Gastrocnemius medialis (tissue), 4 donors: Measurements from ENCODE around the gene ARPC3. TPM values are rescaled to one million over a fixed set of nuclear protein-coding genes. Genes with fewer than 3 reads are reported as not detected.
"Not testable (repeated sequence)": the region's sequence is repeated elsewhere in the genome, so short reads cannot be mapped to it uniquely, and the experiment has no call there.

Experiments used
- ATAC-seq, 2 donors: fragments of 150-250 bp; one replicate each; pipeline ENCODE4 v1.9.1; 2016
- DNase-seq, 2 donors: peaks; one replicate each; pipeline ENCODE4 v3.0.0-alpha.2; 2019
- H3K27ac ChIP-seq, 4 donors: fragments of 200-600 bp; sonication (generic); 1 replicate in 1 of 4; 2 replicates in 3 of 4; pipeline ENCODE4 v1.5.1; 2016 to 2018; ENCODE audit warnings: mild to moderate bottlenecking in 2 of 4, moderate library complexity in 1 of 4
- H3K27me3 ChIP-seq, 3 donors: fragments of 200-600 bp; sonication (generic) in 2 of 3; 1 replicate in 1 of 3; 2 replicates in 2 of 3; pipeline versions ENCODE4 v1.5.1 to v1.6.0; 2016 to 2019; ENCODE audit warnings: mild to moderate bottlenecking in 1 of 3, moderate library complexity in 1 of 3
- H3K36me3 ChIP-seq, 2 donors: fragments of 200-600 bp; sonication (generic) in 1 of 2; one replicate each; pipeline ENCODE4 v1.5.1; 2017 to 2018
- H3K4me1 ChIP-seq, 2 donors: fragments of 200-600 bp; sonication (generic) in 1 of 2; one replicate each; pipeline ENCODE4 v1.5.1; 2016 to 2017; ENCODE audit warnings: mild to moderate bottlenecking in 2 of 2
- H3K4me3 ChIP-seq, 4 donors: fragments of 200-600 bp; sonication (generic) in 3 of 4; 1 replicate in 1 of 4; 2 replicates in 3 of 4; pipeline ENCODE4 v1.5.1; 2016 to 2019; ENCODE audit warnings: mild to moderate bottlenecking in 2 of 4
- H3K9me3 ChIP-seq, 3 donors: fragments of 200-600 bp; sonication (generic) in 2 of 3; 1 replicate in 1 of 3; 2 replicates in 2 of 3; pipeline ENCODE4 v1.5.1; 2016 to 2019
- POLR2A ChIP-seq, 2 donors: fragments of 450-650 bp; IDR thresholded peaks; one replicate each; pipeline ENCODE4 v1.6.1; 2017; ENCODE audit warnings: antibody characterized with exemption in 2 of 2, mild to moderate bottlenecking in 2 of 2, moderate library complexity in 2 of 2
- in situ Hi-C, 4 donors: fragments of 200-750 bp; cut with MboI; loops; one replicate each; pipeline versions ENCODE4 v1.15.0 to v1.8.0; 2017; ENCODE audit warnings: low sequenced_read_pairs in 4 of 4
- intact Hi-C: fragments of 100-400 bp; cut with DNase I; formaldehyde crosslinking; loops from one replicate; pipeline ENCODE4 v1.15.1; 2023; ENCODE audit warnings: low total_unique reads
- total RNA-seq, 4 donors: library from RNA; depleted of rRNA; stranded (reverse); fragments of >200 nt; gene quantifications; one replicate each; pipeline versions ENCODE4 v1.1.0 to v1.2.3, GENCODE V29; 2016
- TF ChIP-seq, protein P1 (sequence below), 5 experiments: fragments of 450-650 bp in 3 of 5; fragments of 200-600 bp in 2 of 5; sonication (generic) in 2 of 5; IDR thresholded peaks in 4 of 5; conservative IDR thresholded peaks in 1 of 5; 1 replicate in 4 of 5; 2 replicates in 1 of 5; pipeline ENCODE4 v1.5.1; 2016 to 2019; ENCODE audit warnings: antibody characterized with exemption in 5 of 5, mild to moderate bottlenecking in 3 of 5, moderate library complexity in 3 of 5

The ARPC3 gene
- total RNA-seq, 4 donors from 2014 or later: 170 to 327 (median 213) TPM

DNA sequence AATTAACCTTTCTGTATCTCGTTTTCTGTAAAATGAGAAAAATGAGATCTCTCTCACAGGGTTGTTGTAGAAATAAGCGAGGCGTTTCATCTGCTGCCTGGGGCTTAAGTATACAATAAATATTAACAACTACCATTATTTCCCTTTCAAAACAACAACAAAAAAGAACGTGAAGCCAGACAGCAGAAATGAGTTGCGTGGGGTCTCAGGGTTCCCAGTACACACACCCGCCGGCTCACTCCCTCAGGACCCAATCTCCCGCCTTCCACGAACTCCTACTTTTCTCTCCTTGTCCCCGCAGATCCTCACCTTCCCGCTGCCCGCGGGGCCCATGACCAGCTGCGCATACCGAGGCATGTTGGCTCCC lies 17.7 kb upstream of the ARPC3 start:
- intact Hi-C loops: loop anchor here (1.0 to 5.0 kb wide), 4 partner anchors 18 to 419 kb away; partner anchors contain the start of genes ARPC3, RAD9B, TCTN1 and VPS29

DNA sequence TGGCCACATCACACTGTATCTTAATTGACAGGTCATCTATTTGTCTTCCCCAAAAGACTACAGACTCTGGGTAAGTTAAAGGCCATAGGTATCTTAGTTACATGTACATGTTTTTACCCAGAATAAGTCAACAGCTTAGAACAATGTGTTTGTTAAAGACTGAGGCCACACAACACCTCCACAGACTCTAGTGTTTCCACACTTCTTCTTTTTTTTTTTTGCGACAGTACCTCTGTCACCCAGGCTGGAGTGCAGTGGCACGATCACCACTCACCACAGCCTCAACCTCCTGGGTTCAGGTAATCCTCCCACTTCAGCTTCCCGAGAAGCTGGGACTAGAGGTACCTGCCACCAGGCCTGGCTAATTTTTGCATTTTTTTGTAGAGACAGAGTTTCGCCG lies 16.7 kb upstream of the ARPC3 start:
- ATAC-seq (no peak), DNase-seq (no peak)
- no peak for TF ChIP-seq POLR2A (IDR thresholded peaks at IDR 0.05)
- TF ChIP-seq, protein P1, sequence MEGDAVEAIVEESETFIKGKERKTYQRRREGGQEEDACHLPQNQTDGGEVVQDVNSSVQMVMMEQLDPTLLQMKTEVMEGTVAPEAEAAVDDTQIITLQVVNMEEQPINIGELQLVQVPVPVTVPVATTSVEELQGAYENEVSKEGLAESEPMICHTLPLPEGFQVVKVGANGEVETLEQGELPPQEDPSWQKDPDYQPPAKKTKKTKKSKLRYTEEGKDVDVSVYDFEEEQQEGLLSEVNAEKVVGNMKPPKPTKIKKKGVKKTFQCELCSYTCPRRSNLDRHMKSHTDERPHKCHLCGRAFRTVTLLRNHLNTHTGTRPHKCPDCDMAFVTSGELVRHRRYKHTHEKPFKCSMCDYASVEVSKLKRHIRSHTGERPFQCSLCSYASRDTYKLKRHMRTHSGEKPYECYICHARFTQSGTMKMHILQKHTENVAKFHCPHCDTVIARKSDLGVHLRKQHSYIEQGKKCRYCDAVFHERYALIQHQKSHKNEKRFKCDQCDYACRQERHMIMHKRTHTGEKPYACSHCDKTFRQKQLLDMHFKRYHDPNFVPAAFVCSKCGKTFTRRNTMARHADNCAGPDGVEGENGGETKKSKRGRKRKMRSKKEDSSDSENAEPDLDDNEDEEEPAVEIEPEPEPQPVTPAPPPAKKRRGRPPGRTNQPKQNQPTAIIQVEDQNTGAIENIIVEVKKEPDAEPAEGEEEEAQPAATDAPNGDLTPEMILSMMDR (IDR thresholded peaks at IDR 0.05 in 4 of 5, conservative IDR thresholded peaks at IDR 0.05 in 1 of 5): no peak
- Histone ChIP-seq H3K27ac (peak overlapping the region; percentile 86 to 90 (median 88)), H3K4me1 (peaks cover 15 to 25% of the 10 kb centered on the region in 2 donors), H3K4me3 (peak overlapping the region in 3 of 4 donors; percentile 68 to 89 (median 78)), H3K27me3 (no peaks in the 10 kb centered on the region), H3K36me3 (peaks cover 0 to 30% of the 10 kb centered on the region in 2 donors), H3K9me3 (no peaks in the 10 kb centered on the region)
- intact Hi-C loops (loop anchor here (5.0 kb wide), 1 partner anchor 421 kb away; no protein-coding TSS in a partner anchor), in situ Hi-C loops (loop anchor here in 2 of 4 donors (5.0 to 25.0 kb wide), 2 partner anchors 36 to 371 kb away; partner anchors contain the start of genes CCDC63 (in 1 of the 2), RAD9B (in 1 of the 2) and VPS29 (in 1 of the 2))

More for the DNA sequence above, 17.7 kb upstream of the ARPC3 start:
- peaks cover 0 to 22% of the 10 kb centered on the region in 2 donors for H3K36me3 ChIP-seq
- peak overlapping the region; percentile 86 to 90 (median 88) for H3K27ac ChIP-seq
- peak overlapping the region; percentile 63 to 89 (median 73) for H3K4me3 ChIP-seq
- ATAC-seq (no peak), DNase-seq (no peak)
- H3K4me1 ChIP-seq: peaks cover 15 to 25% of the 10 kb centered on the region in 2 donors
- no peaks in the 10 kb centered on the region for H3K27me3 ChIP-seq
- TF ChIP-seq, protein P1 (IDR thresholded peaks at IDR 0.05 in 4 of 5, conservative IDR thresholded peaks at IDR 0.05 in 1 of 5): no peak
- TF ChIP-seq POLR2A (IDR thresholded peaks at IDR 0.05): peak in 1 of 2 donors; percentile 89
- in situ Hi-C loops: loop anchor here in 2 of 4 donors (5.0 to 25.0 kb wide), 2 partner anchors 34 to 369 kb away; partner anchors contain the start of genes CCDC63 (in 1 of the 2), RAD9B (in 1 of the 2) and VPS29 (in 1 of the 2)
- H3K9me3 ChIP-seq: no peaks in the 10 kb centered on the region

DNA sequence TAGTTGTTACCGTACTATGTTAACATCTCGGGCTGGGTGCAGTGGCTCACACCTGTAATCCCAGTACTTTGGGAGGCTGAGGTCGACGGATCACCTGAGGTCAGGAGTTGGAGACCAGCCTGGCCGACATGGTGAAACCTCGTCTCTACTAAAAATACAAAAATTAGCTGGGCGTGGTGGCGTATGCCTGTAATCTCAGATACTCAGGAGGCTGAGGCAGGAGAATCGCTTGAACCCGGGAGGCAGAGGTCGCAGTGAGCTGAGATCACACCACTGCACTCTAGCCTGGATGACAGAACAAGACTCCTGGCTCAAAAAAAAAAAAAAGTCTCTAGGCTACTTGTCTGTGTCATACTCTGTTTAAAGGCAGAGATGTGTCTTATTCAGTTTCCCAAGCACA lies 15.6 kb upstream of the ARPC3 start:
- not testable (repeated sequence) for H3K4me3 ChIP-seq, H3K9me3 ChIP-seq, H3K27me3 ChIP-seq, ATAC-seq, H3K27ac ChIP-seq, DNase-seq
- Histone ChIP-seq H3K36me3 (peaks cover 0 to 35% of the 10 kb centered on the region in 2 donors), H3K4me1 (peaks cover 15 to 25% of the 10 kb centered on the region in 2 donors)
- in situ Hi-C loops: loop anchor here in 2 of 4 donors (5.0 to 25.0 kb wide), 2 partner anchors 37 to 372 kb away; partner anchors contain the start of genes CCDC63 (in 1 of the 2), RAD9B (in 1 of the 2) and VPS29 (in 1 of the 2)
- intact Hi-C loops: loop anchor here (5.0 kb wide), 1 partner anchor 422 kb away; no protein-coding TSS in a partner anchor

DNA sequence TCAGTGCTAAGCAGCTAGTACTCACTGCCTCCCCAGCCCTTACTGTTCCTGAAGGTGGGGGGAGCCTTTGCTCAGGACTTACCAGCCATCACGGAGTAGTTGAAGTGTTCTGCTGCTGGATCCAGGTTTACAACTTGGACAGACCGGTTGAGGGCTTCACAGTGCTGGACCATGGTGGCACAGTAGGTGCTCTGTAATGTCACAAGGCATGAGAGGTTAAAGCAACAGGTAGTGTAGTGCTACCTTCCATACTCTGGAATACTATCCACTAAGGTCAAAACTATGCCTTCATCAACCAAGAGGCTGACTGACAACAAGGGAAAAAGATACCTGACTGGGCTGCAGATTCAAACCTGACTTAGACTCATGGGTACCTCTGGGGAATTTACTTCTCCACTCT lies 14.9 kb upstream of the ARPC3 start:
- intact Hi-C loops: loop anchor here (5.0 kb wide), 1 partner anchor 422 kb away; no protein-coding TSS in a partner anchor
- Histone ChIP-seq H3K27ac (no peak overlapping the region), H3K36me3 (peaks cover 0 to 35% of the 10 kb centered on the region in 2 donors), H3K4me3 (no peak overlapping the region), H3K27me3 (no peaks in the 10 kb centered on the region), H3K9me3 (no peaks in the 10 kb centered on the region), H3K4me1 (peaks cover 15 to 25% of the 10 kb centered on the region in 2 donors)
- in situ Hi-C loops: loop anchor here in 2 of 4 donors (5.0 to 25.0 kb wide), 2 partner anchors 37 to 372 kb away; partner anchors contain the start of genes CCDC63 (in 1 of the 2), RAD9B (in 1 of the 2) and VPS29 (in 1 of the 2)
- ATAC-seq (no peak), DNase-seq (no peak)
- no peak for TF ChIP-seq POLR2A (IDR thresholded peaks at IDR 0.05)
- TF ChIP-seq, protein P1 (IDR thresholded peaks at IDR 0.05 in 4 of 5, conservative IDR thresholded peaks at IDR 0.05 in 1 of 5): no peak

DNA sequence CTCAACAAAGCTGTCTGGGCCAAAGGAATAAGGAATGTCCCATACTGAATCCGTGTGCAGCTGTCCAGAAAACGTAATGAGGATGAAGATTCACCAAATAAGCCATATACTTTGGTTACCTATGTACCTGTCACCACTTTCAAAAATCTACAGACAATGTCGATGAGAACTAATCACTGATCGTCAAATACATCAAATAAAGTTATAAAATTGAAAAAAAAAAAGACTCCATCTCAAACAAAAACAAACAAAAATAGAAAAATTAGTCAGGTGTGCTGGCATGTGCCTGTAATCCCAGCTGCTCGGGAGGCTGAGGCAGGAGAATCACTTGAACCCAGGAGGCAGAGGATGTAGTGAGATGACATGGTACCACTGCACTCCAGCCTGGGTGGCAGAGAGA lies 11.1 kb upstream of the ARPC3 start:
- peaks cover 0 to 49% of the 10 kb centered on the region in 2 donors for H3K36me3 ChIP-seq
- ATAC-seq, H3K4me1 ChIP-seq, H3K27ac ChIP-seq, H3K9me3 ChIP-seq, DNase-seq, H3K27me3 ChIP-seq, intact Hi-C loops, H3K4me3 ChIP-seq: not testable (repeated sequence)
- in situ Hi-C loops: loop anchor here in 1 of 4 donors (25.0 kb wide), 1 partner anchor 376 kb away; the partner anchor contains the start of gene CCDC63
